Hindlimb muscle (tissue), 1 donor: Measurements from ENCODE around the gene BATF. TPM values are rescaled to one million over a fixed set of nuclear protein-coding genes. Genes with fewer than 3 reads are reported as not detected.

Experiments used
- polyA plus RNA-seq: library from polyadenylated mRNA; unstranded; fragments of 120-200 nt; gene quantifications from one replicate; pipeline ENCODE4 v1.2.1, GENCODE V29; 2013; ENCODE audit not compliant: insufficient read length

Gene BATF
- polyA plus RNA-seq, 1 donor: 1.0 TPM

Other genes starting within 250 kb of the BATF start
- gene FOS, start 243.6 kb upstream of the BATF start, polyA plus RNA-seq: 230 TPM
- 46.9 TPM for gene JDP2, start 94.4 kb upstream of the BATF start, polyA plus RNA-seq
- gene FLVCR2, start 56.2 kb downstream of the BATF start, polyA plus RNA-seq: 15.1 TPM
- 10.1 TPM for gene ERG28, start 138.4 kb downstream of the BATF start, polyA plus RNA-seq
- 15.8 TPM for gene TTLL5, start 138.8 kb downstream of the BATF start, polyA plus RNA-seq